BJ (cell line): Measurements from ENCODE around the gene GOLM1. TPM values are rescaled to one million over a fixed set of nuclear protein-coding genes. Genes with fewer than 3 reads are reported as not detected.
"Not testable (repeated sequence)": the region's sequence is repeated elsewhere in the genome, so short reads cannot be mapped to it uniquely, and the experiment has no call there.

Experiments
- CTCF ChIA-PET: fragments of 350-600 bp; formaldehyde crosslinking; extraction: SDS; loops from one replicate; lab custom pipeline; 2021; ENCODE audit warnings: antibody characterized with exemption, inconsistent platforms; lab: Yijun Ruan, JAX
- POLR2A ChIA-PET: fragments of 300-600 bp; sonication (Branson Sonifier 250); formaldehyde crosslinking; extraction: SDS; loops from one replicate; lab custom pipeline; 2021; ENCODE audit warnings: antibody characterized with exemption; lab: Charles Lee
- DNase-seq: peaks from one replicate; pipeline ENCODE4 v3.0.0-alpha.2; 2011; ENCODE audit warnings: low read depth
- H3K27me3 ChIP-seq: 2 replicates; pipeline ENCODE4 v1.6.0; 2011; ENCODE audit warnings: low read length; ENCODE audit not compliant: control insufficient read depth, insufficient read depth
- H3K36me3 ChIP-seq: 2 replicates; pipeline ENCODE4 v1.5.1; 2011; ENCODE audit warnings: low read length; ENCODE audit not compliant: control insufficient read depth, insufficient read depth
- H3K4me3 ChIP-seq: 2 replicates; pipeline ENCODE4 v1.5.1; 2011; ENCODE audit warnings: low read depth, mild to moderate bottlenecking, control low read depth, low read length
- polyA plus RNA-seq: library from polyadenylated mRNA; depleted of rRNA; stranded (reverse); fragments of >200 nt; gene quantifications from 2 replicates; pipeline ENCODE4 v1.2.3, GENCODE V29; 2011
- TF ChIP-seq, protein P1 (sequence below): IDR thresholded peaks from 2 replicates; pipeline ENCODE4 v1.5.1; 2011; ENCODE audit warnings: low read depth, mild to moderate bottlenecking, control low read depth, inconsistent platforms, low read length, moderate library complexity; ENCODE audit not compliant: insufficient read depth

GOLM1 gene
- polyA plus RNA-seq, 1 experiment = 34.7 TPM

DNA sequence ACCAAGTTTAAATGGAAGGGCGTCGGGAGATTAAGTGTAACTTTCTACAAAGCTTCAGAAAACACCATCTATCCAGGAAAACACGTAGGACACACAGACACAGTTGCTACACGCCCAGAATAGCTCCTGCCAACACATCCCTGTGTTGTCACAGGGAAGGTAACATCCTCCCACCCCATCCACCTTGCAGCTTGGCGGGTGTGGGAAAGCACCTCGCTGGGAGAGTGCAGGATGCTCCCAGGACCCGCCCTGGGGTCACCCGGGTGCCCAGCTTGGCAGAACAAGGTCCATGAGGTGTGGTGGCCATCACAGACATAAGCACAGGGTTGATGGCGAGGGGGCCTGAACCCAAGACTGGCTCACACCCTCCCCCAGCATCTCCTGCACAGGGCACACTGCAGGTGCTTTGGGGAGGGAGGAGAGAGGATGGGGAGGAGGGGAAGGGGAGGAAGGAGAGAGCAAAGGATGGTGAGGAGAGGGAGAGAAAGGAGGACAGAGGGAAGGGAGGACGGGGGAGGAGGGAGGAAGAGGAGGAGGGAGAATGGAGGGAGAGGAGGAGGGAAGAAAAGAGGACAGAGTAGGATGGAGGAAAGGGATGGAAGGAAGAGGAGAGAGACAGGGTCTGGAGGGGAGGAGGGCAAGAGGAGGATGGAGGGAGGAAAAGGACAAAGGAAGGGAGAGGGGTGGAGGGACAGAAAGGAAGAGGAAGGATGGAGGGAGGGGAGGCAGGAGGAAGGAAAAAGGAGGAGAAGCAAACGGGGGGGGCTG is 37.2 kb downstream of the GOLM1 start:
- no peak overlapping the region for H3K4me3 ChIP-seq
- ChIA-PET POLR2A (no interaction called here), CTCF (interaction anchor here (0.6 kb wide), 1 partner anchor 139 kb away, joined by 3 read pairs; no protein-coding TSS in a partner anchor)
- no peaks in the 10 kb centered on the region for H3K27me3 ChIP-seq
- TF ChIP-seq, protein P1, sequence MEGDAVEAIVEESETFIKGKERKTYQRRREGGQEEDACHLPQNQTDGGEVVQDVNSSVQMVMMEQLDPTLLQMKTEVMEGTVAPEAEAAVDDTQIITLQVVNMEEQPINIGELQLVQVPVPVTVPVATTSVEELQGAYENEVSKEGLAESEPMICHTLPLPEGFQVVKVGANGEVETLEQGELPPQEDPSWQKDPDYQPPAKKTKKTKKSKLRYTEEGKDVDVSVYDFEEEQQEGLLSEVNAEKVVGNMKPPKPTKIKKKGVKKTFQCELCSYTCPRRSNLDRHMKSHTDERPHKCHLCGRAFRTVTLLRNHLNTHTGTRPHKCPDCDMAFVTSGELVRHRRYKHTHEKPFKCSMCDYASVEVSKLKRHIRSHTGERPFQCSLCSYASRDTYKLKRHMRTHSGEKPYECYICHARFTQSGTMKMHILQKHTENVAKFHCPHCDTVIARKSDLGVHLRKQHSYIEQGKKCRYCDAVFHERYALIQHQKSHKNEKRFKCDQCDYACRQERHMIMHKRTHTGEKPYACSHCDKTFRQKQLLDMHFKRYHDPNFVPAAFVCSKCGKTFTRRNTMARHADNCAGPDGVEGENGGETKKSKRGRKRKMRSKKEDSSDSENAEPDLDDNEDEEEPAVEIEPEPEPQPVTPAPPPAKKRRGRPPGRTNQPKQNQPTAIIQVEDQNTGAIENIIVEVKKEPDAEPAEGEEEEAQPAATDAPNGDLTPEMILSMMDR = no peak
- no peak for DNase-seq
- no peaks in the 10 kb centered on the region for H3K36me3 ChIP-seq

DNA sequence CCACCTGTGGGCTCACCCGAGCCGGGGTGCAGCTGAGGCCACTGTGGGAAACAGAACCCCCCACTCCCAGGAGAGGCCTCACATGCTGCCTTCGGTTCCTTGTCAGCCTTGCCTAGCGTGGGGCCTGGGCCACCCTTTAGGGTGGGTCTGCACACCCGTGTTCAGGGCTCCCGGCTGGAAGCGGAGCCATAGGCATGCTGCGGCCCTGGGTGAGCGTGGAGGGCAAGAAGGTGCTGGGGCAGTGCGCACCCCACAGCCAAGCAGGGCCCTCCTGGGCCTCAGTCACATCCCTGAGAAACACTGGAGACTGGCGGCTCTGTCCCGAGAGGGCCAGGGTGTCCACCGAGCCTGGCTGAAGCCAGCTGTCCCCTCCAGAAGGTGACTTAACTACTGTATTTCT is 41.9 kb downstream of the GOLM1 start:
- ChIA-PET POLR2A (no interaction called here), CTCF (interaction anchor here (0.6 to 1.1 kb wide), 2 partner anchors 19 to 145 kb away, joined by 3 read pairs; no protein-coding TSS in a partner anchor)
- H3K36me3 ChIP-seq = no peaks in the 10 kb centered on the region; the same call in 1 of the 2 replicates
- DNase-seq = no peak
- H3K4me3 ChIP-seq = no peak overlapping the region
- no peaks in the 10 kb centered on the region for H3K27me3 ChIP-seq
- TF ChIP-seq, protein P1 = no peak

DNA sequence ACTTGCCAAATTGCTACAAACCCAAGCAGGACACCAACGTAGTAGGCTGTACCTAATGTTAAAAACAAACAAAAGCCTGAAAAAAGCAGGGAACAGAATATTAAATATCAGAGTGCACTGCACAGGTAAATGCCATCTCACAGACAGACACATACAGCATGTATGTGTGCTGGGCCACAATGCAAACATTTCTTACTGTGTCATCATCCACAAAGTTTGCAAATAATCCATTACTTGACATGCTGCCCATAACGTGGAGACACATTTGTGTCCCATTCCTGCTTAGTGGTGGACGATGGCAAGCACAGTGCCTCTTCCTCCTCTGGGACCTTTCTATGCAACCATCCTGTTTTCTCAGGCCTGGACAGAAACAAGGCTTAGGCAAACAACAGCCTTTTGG is 44.7 kb downstream of the GOLM1 start:
- TF ChIP-seq, protein P1 = no peak
- Histone ChIP-seq H3K36me3 (no peaks in the 10 kb centered on the region; the same call in 1 of the 2 replicates), H3K27me3 (no peaks in the 10 kb centered on the region), H3K4me3 (no peak overlapping the region)
- no peak for DNase-seq
- POLR2A ChIA-PET = no interaction called here
- CTCF ChIA-PET = no interaction called here

DNA sequence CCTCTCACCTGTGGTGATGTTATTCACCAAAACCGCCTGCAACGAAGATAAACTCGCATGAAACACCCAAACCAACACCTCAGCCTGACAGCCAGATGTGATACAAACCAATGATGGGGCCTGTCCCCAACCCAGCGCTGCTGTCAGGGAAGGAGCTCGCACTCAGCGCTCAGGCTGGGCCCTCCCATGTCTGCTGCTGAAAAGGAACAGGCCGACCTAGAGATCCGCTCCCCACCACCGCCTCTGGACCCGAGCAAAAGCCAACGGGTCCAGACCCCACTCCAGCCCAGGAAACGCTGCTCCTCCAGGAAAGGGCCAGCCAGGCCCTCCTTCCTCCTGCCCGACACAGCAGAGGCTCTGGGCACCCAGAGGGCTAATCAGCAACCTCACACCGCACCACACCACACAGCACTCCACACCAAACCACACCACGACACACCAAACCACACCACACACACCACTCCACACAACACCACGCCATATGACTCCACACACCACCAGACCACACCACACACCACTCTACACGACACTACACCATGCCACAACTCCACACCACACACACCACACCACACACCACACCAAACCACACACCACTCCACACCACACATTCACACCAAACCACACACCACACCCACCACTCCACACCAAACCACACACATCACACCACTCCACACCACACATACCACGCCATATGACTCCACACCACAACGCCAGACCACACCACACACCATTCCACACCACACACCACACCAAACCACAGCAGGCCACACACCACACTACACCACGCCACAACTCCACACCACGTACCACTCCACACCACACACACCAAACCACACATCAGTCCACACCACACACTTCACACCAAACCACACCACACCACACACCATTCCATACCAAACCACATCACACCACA is 46.5 kb downstream of the GOLM1 start:
- Histone ChIP-seq H3K36me3 (no peaks in the 10 kb centered on the region; the same call in 1 of the 2 replicates), H3K4me3 (no peak overlapping the region), H3K27me3 (no peaks in the 10 kb centered on the region)
- ChIA-PET POLR2A (no interaction called here), CTCF (no interaction called here)
- DNase-seq = no peak
- TF ChIP-seq, protein P1 = no peak

DNA sequence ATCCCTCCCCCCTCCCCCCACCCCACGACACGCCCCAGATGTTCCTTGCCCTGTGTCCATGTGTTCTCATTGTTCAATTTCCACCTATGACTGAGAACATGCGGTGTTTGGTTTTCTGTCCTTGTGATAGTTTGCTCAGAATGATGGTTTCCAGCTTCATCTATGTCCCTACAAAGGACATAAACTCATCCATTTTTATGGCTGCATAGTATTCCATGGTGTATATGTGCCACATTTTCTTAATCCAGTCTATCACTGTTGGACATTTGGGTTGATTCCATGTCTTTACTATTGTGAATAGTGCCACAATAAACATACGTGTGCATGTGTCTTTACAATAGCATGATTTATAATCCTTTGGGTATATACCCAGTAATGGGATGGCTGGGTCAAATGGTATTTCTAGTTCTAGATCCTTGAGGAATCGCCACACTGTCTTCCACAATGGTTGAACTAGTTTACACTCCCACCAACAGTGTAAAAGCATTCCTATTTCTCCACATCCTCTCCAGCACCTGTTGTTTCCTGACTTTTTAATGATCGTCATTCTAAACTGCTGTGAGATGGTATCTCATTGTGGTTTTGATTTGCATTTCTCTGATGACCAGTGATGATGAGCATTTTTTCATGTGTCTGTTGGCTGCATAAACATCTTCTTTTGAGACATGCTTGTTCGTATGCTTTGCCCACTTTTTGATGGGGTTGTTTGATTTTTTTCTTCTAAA is 51.2 kb downstream of the GOLM1 start:
- H3K4me3 ChIP-seq, POLR2A ChIA-PET, H3K27me3 ChIP-seq, H3K36me3 ChIP-seq, CTCF ChIA-PET, DNase-seq: not testable (repeated sequence)
